Fibroblast of skin of scalp (primary cell): ENCODE measurements around the gene GRIN3A.
A peak's percentile ranks its signal among the peaks of the same experiment; 100 is the strongest.

Experiments used
- DNase-seq: peaks from one replicate; pipeline ENCODE4 v3.0.0-alpha.2; 2013

The GRIN3A gene

GRCh38 chr9:101705135-101705661 lies 33.2 kb downstream of the GRIN3A start:
- DNase-seq: peak; percentile 9

- no peak for DNase-seq
Observed at GRCh38 chr9:101702257-101702656, 36.2 kb downstream of the GRIN3A start.

GRCh38 chr9:101693546-101694336 lies 44.7 kb downstream of the GRIN3A start:
- no peak for DNase-seq

- no peak for DNase-seq
Observed at GRCh38 chr9:101691657-101692056, 46.8 kb downstream of the GRIN3A start.

- DNase-seq: no peak
Observed at GRCh38 chr9:101689039-101689438, 49.4 kb downstream of the GRIN3A start.

GRCh38 chr9:101684665-101685064 lies 53.8 kb downstream of the GRIN3A start:
- no peak for DNase-seq

- no peak for DNase-seq
Observed at GRCh38 chr9:101683236-101683635, 55.2 kb downstream of the GRIN3A start.

- no peak for DNase-seq
Observed at GRCh38 chr9:101677861-101678260, 60.6 kb downstream of the GRIN3A start.

GRCh38 chr9:101675341-101675740 lies 63.1 kb downstream of the GRIN3A start:
- DNase-seq: no peak

- DNase-seq: no peak
Observed at GRCh38 chr9:101674165-101674564, 64.3 kb downstream of the GRIN3A start.

GRCh38 chr9:101673642-101674041 lies 64.8 kb downstream of the GRIN3A start:
- DNase-seq: no peak

- no peak for DNase-seq
Observed at GRCh38 chr9:101671567-101671966, 66.9 kb downstream of the GRIN3A start.

GRCh38 chr9:101668421-101668820 lies 70.0 kb downstream of the GRIN3A start:
- DNase-seq: no peak

- DNase-seq: no peak
Observed at GRCh38 chr9:101664453-101664852, 74.0 kb downstream of the GRIN3A start.

GRCh38 chr9:101652601-101653175 lies 85.8 kb downstream of the GRIN3A start:
- DNase-seq: peak; percentile 12

- DNase-seq: no peak
Observed at GRCh38 chr9:101650142-101650541, 88.3 kb downstream of the GRIN3A start.

GRCh38 chr9:101648493-101648892 lies 90.0 kb downstream of the GRIN3A start:
- no peak for DNase-seq

- DNase-seq: no peak
Observed at GRCh38 chr9:101639785-101640665, 98.4 kb downstream of the GRIN3A start.

- no peak for DNase-seq
Observed at GRCh38 chr9:101639311-101639710, 99.1 kb downstream of the GRIN3A start.

- DNase-seq: no peak
Observed at GRCh38 chr9:101636247-101636646, 102.2 kb downstream of the GRIN3A start.

GRCh38 chr9:101635473-101635872 lies 103.0 kb downstream of the GRIN3A start:
- no peak for DNase-seq

GRCh38 chr9:101634741-101635409 lies 103.6 kb downstream of the GRIN3A start:
- DNase-seq: no peak

- DNase-seq: no peak
Observed at GRCh38 chr9:101632611-101633010, 105.8 kb downstream of the GRIN3A start.
